ENCODE results near the gene AADAC. TPM values are rescaled to one million over a fixed set of nuclear protein-coding genes. Genes with fewer than 3 reads are reported as not detected.
A peak's percentile ranks its signal among the peaks of the same experiment; 100 is the strongest.

AADAC gene
- polyA plus RNA-seq, 1 experiment: not detected

DNA sequence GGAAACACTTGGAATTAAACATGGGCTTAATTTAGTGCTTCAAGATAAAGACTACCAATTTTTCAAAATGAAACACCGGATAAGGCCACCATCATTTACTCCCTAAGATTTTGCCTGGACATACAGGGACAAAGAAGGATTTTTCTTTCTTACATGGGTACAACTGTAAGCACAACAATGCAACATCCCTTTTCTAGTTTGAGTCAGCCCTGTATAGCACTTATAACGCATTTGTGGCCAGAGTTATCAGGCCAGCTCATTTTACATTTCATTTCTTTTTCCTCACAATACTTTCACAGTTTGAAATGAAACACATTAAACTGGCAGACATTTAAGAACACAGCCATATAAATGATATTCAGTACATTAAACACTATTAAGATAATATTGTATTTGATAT, 49.7 kb downstream of the AADAC start:
- no peak overlapping the region for H3K4me3 ChIP-seq (ENCODE audit: low read depth, low read length)
- ChIA-PET POLR2A (no interaction called here), CTCF (interaction anchor here (0.6 kb wide), 1 partner anchor 32 kb away, joined by 3 read pairs; no protein-coding TSS in a partner anchor)
- H3K36me3 ChIP-seq (ENCODE audit: control insufficient read depth, insufficient read depth, low read length): no peaks in the 10 kb centered on the region
- no peak for DNase-seq (ENCODE audit: low read depth)
- H3K27me3 ChIP-seq (ENCODE audit: control insufficient read depth, insufficient read depth, low read length): no peaks in the 10 kb centered on the region
- TF ChIP-seq, protein P1, sequence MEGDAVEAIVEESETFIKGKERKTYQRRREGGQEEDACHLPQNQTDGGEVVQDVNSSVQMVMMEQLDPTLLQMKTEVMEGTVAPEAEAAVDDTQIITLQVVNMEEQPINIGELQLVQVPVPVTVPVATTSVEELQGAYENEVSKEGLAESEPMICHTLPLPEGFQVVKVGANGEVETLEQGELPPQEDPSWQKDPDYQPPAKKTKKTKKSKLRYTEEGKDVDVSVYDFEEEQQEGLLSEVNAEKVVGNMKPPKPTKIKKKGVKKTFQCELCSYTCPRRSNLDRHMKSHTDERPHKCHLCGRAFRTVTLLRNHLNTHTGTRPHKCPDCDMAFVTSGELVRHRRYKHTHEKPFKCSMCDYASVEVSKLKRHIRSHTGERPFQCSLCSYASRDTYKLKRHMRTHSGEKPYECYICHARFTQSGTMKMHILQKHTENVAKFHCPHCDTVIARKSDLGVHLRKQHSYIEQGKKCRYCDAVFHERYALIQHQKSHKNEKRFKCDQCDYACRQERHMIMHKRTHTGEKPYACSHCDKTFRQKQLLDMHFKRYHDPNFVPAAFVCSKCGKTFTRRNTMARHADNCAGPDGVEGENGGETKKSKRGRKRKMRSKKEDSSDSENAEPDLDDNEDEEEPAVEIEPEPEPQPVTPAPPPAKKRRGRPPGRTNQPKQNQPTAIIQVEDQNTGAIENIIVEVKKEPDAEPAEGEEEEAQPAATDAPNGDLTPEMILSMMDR (IDR thresholded peaks at IDR 0.05; ENCODE audit: insufficient read depth, low read depth, low read length): no peak

DNA sequence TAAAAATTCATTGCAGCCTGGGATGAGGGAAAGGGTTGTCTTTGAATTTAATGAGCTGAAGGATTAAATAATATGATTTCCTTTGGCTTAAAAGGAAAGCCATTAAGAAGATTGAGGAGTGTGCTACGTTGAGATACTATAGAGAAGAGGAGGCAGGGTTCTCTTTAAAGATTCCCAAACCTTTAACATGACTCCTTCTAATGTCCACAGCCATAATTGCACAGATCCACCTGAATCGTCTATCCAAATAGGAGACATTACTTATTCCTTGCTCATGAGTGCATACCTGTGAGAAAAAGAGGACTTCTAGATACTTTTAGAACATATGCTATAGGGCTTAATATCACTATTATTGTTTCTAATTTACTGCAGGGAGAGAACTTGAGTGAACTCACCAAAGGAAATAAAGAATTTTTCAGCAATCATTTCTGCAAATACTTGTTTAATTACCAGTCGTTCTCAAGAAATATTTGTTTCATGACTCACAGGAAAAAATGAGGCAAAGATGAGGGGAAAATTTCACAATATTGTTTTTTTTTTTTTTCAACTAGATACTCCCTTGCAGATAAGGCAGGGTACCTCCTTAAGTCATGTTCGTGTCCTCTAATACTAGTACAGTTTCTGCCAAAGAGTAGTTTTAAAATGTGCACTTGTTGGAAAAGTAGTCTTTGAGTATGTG, 50.6 kb downstream of the AADAC start:
- Histone ChIP-seq H3K4me3 (ENCODE audit: low read depth, low read length) (no peak overlapping the region), H3K27me3 (ENCODE audit: control insufficient read depth, insufficient read depth, low read length) (no peaks in the 10 kb centered on the region), H3K36me3 (ENCODE audit: control insufficient read depth, insufficient read depth, low read length) (no peaks in the 10 kb centered on the region)
- ChIA-PET POLR2A (no interaction called here), CTCF (no interaction called here)
- peak; percentile 87 for DNase-seq (ENCODE audit: low read depth)
- TF ChIP-seq, protein P1 (IDR thresholded peaks at IDR 0.05; ENCODE audit: insufficient read depth, low read depth, low read length): no peak

DNA sequence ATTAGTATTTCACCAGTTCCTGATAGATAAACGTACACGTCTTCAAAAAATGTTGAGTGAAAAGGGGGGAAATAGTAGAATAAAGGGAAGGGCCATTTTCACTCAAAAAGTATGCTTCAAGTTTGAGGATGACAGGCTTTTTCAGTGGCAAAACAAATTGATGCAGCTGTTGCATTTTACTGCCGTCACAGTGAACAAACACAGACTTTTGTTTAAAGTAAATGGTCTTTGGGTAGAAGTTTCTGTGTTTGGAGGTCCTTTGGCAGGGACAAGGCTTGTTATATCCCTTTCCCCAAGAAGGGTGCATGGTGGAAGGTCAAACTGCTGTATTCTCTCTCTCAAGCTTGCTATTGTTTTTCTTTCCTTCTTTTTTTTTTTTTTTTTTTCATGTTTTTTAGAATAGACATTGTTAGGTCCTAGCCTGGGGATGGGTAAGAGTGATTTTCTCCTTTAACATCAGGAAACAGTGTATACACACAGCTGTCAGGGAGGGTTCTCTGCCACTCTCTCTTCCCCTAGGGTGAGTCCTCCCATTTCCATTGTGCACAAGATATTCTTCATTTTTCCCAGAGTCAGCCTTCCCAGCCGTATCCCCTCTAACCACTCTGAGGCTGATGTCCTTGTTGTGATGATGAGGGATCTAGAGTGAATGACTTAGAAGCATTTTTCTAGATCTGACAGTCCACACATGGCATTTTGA, 52.9 kb downstream of the AADAC start:
- H3K27me3 ChIP-seq (ENCODE audit: control insufficient read depth, insufficient read depth, low read length): no peaks in the 10 kb centered on the region
- DNase-seq (ENCODE audit: low read depth): no peak
- ChIA-PET CTCF (no interaction called here), POLR2A (no interaction called here)
- H3K36me3 ChIP-seq (ENCODE audit: control insufficient read depth, insufficient read depth, low read length): no peaks in the 10 kb centered on the region
- TF ChIP-seq, protein P1 (IDR thresholded peaks at IDR 0.05; ENCODE audit: insufficient read depth, low read depth, low read length): no peak
- no peak overlapping the region for H3K4me3 ChIP-seq (ENCODE audit: low read depth, low read length)

DNA sequence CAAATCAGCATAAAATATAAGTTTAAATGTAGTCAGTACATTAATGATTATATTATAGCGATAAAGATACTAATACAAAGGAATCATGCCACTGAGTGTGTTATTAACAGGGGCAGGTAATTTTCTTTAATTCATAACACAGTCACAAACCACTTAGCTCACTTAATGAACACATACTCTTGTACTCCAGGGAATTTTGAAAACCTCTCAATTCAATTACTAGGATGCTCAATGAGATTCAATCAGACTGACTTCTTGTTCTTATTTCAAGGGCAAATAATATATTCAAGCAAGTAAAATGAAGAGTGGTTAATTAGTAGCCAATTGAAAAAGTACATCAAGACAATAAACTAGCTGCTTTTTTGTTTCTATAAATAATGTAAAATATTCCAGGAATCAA, 53.8 kb downstream of the AADAC start:
- Histone ChIP-seq H3K4me3 (ENCODE audit: low read depth, low read length) (no peak overlapping the region), H3K36me3 (ENCODE audit: control insufficient read depth, insufficient read depth, low read length) (no peaks in the 10 kb centered on the region), H3K27me3 (ENCODE audit: control insufficient read depth, insufficient read depth, low read length) (no peaks in the 10 kb centered on the region)
- TF ChIP-seq, protein P1 (IDR thresholded peaks at IDR 0.05; ENCODE audit: insufficient read depth, low read depth, low read length): no peak
- DNase-seq (ENCODE audit: low read depth): no peak
- POLR2A ChIA-PET: no interaction called here
- CTCF ChIA-PET: interaction anchor here (0.9 kb wide), 1 partner anchor 31 kb away, joined by 3 read pairs; no protein-coding TSS in a partner anchor

DNA sequence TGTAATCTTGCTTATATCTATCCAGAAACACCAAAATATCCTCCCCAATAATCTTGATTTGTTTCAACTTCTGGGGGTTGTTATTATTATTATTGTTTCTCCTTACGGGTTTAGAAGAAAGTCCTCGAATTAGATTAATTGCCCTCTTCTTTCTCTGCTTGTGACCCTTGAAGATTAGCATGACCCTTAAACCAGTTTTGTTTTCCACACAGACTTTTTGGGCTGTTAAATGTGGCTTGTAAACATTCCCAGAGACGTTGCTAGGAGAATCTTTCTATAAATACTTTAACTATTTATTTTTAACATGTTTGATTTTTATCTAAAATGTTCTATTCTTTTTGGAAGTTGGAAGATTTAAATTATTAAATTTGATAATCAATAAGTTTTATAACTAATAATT, 55.3 kb downstream of the AADAC start:
- Histone ChIP-seq H3K36me3 (ENCODE audit: control insufficient read depth, insufficient read depth, low read length) (no peaks in the 10 kb centered on the region), H3K27me3 (ENCODE audit: control insufficient read depth, insufficient read depth, low read length) (no peaks in the 10 kb centered on the region), H3K4me3 (ENCODE audit: low read depth, low read length) (no peak overlapping the region)
- ChIA-PET POLR2A (interaction anchor here (0.6 kb wide), 1 partner anchor 9 kb away, joined by 3 read pairs; no protein-coding TSS in a partner anchor), CTCF (no interaction called here)
- peak; percentile 23 for DNase-seq (ENCODE audit: low read depth)
- TF ChIP-seq, protein P1 (IDR thresholded peaks at IDR 0.05; ENCODE audit: insufficient read depth, low read depth, low read length): no peak

Measured in BJ (cell line).